Activated CD4-positive, alpha-beta memory T cell treated with anti-CD3 and anti-CD28 coated beads for 36 hours (primary cell): Measurements from ENCODE around the gene STIM2. TPM values are rescaled to one million over a fixed set of nuclear protein-coding genes. Genes with fewer than 3 reads are reported as not detected.
"Not testable (repeated sequence)": the region's sequence is repeated elsewhere in the genome, so short reads cannot be mapped to it uniquely, and the experiment has no call there.

Experiments used
- CTCF ChIA-PET: fragments of 350-600 bp; sonication (Branson Sonifier 250); formaldehyde crosslinking; loops from one replicate; lab custom pipeline; 2021; ENCODE audit warnings: antibody characterized with exemption, inconsistent platforms; lab: Charles Lee
- POLR2A ChIA-PET: fragments of 350-600 bp; sonication (Branson Sonifier 250); formaldehyde crosslinking; loops from one replicate; lab custom pipeline; 2021; ENCODE audit warnings: antibody characterized with exemption; lab: Charles Lee
- DNase-seq: peaks from one replicate; pipeline ENCODE4 v3.0.0-alpha.2; 2020
- H3K27ac Mint-ChIP-seq: one replicate; pipeline ENCODE4 v1.8.0; 2021; ENCODE audit warnings: mixed read lengths
- H3K27me3 Mint-ChIP-seq: one replicate; pipeline ENCODE4 v1.8.0; 2021; ENCODE audit warnings: mixed read lengths
- H3K36me3 Mint-ChIP-seq: one replicate; pipeline ENCODE4 v1.8.0; 2021; ENCODE audit warnings: mixed read lengths
- H3K4me1 Mint-ChIP-seq: one replicate; pipeline ENCODE4 v1.8.0; 2021; ENCODE audit warnings: low read depth, mixed read lengths
- H3K4me3 Mint-ChIP-seq: one replicate; pipeline ENCODE4 v1.8.0; 2021; ENCODE audit warnings: mild to moderate bottlenecking, mixed read lengths
- H3K9me3 Mint-ChIP-seq: one replicate; pipeline ENCODE4 v1.8.0; 2021; ENCODE audit warnings: mixed read lengths
- intact Hi-C: fragments of 100-400 bp; cut with micrococcal nuclease; formaldehyde crosslinking; loops from one replicate; pipeline ENCODE4 v1.15.1; 2023
- total RNA-seq, 2 experiments: library from RNA; stranded (reverse); gene quantifications; one replicate each; pipeline ENCODE4 v1.2.3, GENCODE V29; 2021

STIM2 gene
- total RNA-seq, 2 experiments from 2014 or later: 37.8 to 40.6 TPM

DNA sequence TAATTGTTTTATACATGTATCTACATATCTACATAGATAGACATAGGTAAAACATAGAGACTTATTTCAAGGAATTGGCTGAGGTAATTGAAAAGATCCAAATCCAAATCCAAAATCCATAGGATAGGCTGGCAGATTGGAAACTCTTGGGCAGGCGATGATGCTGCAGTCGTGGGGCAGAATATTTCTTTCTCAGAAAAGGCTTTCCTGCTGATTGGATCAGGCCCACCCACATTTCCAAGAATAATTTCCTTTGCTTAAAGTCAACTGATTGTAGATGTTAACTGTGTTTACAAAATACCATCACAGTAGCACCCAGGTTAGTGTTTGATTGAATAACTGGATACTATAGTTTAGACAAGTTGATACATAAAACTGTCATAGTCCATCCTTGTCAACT lies 27.2 kb downstream of the STIM2 start:
- H3K4me3 Mint-ChIP-seq: no peak overlapping the region
- POLR2A ChIA-PET: interaction anchor here (1.0 to 4.8 kb wide), 3 partner anchors 27 to 118 kb away, joined by 3 to 72 read pairs (median 3); partner anchors contain the start of gene STIM2

DNA sequence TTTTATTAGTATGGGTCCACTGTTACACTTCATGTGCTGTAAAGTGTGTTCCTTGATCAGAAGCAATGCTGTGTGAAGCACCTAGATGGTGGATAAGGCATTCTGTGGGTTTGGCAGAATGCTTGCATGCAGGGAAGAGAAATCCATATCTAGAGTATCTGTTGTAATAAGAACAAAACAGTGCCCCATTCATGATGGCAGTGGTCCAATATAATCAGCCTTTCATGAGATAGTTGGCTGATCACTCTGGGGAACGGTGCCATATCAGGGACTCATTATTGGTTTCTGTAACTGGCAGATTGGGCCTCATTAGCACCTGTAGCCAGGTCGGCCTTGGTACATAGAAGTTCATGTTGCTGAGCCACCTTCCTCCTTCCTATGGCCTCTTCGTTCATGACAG lies 28.7 kb downstream of the STIM2 start:
- H3K36me3 Mint-ChIP-seq: peaks cover 4% of the 10 kb centered on the region
- H3K4me3 Mint-ChIP-seq: no peak overlapping the region
- peaks cover 16% of the 10 kb centered on the region for H3K9me3 Mint-ChIP-seq
- no peak for DNase-seq
- no peak overlapping the region for H3K27ac Mint-ChIP-seq
- POLR2A ChIA-PET: no interaction called here
- no peaks in the 10 kb centered on the region for H3K27me3 Mint-ChIP-seq
- CTCF ChIA-PET: no interaction called here
- H3K4me1 Mint-ChIP-seq: peaks cover 69% of the 10 kb centered on the region
- intact Hi-C loops: loop anchor here (10.0 kb wide), 1 partner anchor 695 kb away; no protein-coding TSS in a partner anchor

More for the DNA sequence above, 27.2 kb downstream of the STIM2 start:
- CTCF ChIA-PET: no interaction called here
- peaks cover 72% of the 10 kb centered on the region for H3K4me1 Mint-ChIP-seq
- no peak for DNase-seq
- H3K27me3 Mint-ChIP-seq: no peaks in the 10 kb centered on the region
- peaks cover 16% of the 10 kb centered on the region for H3K9me3 Mint-ChIP-seq
- H3K27ac Mint-ChIP-seq: no peak overlapping the region
- intact Hi-C loops: loop anchor here (10.0 kb wide), 1 partner anchor 693 kb away; no protein-coding TSS in a partner anchor
- H3K36me3 Mint-ChIP-seq: peaks cover 4% of the 10 kb centered on the region

DNA sequence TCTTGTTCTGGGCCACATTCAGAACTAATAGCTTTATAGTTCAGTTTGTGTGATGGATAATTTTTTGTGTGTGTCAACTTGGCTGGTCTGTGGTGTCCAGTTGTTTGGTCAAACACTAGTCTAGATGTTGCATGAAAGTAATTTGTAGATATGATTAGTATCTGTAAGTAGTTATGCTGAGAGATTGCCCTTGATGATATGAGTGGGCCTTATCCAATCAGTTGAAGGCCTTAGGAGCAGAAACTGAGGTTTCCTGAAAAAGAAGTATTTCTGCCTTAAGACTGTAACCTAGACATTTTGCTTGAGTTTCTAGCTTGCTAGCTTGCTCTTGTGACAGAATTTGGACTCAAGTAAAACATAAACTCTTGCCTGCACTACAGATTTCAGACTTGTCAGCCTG lies 30.4 kb downstream of the STIM2 start:
- intact Hi-C loops: no loop called here
- no peak for DNase-seq
- no peak overlapping the region for H3K4me3 Mint-ChIP-seq
- peaks cover 6% of the 10 kb centered on the region for H3K36me3 Mint-ChIP-seq
- peaks cover 16% of the 10 kb centered on the region for H3K9me3 Mint-ChIP-seq
- no peaks in the 10 kb centered on the region for H3K27me3 Mint-ChIP-seq
- ChIA-PET POLR2A (no interaction called here), CTCF (no interaction called here)
- no peak overlapping the region for H3K27ac Mint-ChIP-seq
- H3K4me1 Mint-ChIP-seq: peaks cover 64% of the 10 kb centered on the region

- no peaks in the 10 kb centered on the region for H3K27me3 Mint-ChIP-seq
- H3K36me3 Mint-ChIP-seq: peaks cover 8% of the 10 kb centered on the region
- no peak overlapping the region for H3K4me3 Mint-ChIP-seq
- POLR2A ChIA-PET: interaction anchor here (1.8 kb wide), 1 partner anchor 30 kb away, joined by 7 read pairs; no protein-coding TSS in a partner anchor
- DNase-seq: no peak
- peaks cover 16% of the 10 kb centered on the region for H3K9me3 Mint-ChIP-seq
- CTCF ChIA-PET: interaction anchor here (1.1 kb wide), 1 partner anchor 16 kb away, joined by 3 read pairs; no protein-coding TSS in a partner anchor
- peaks cover 59% of the 10 kb centered on the region for H3K4me1 Mint-ChIP-seq
- H3K27ac Mint-ChIP-seq: no peak overlapping the region
- intact Hi-C loops: loop anchor here (1.0 kb wide), 1 partner anchor 8 kb away; no protein-coding TSS in a partner anchor
Observed at GRCh38 chr4:26891867-26892266, 31.2 kb downstream of the STIM2 start.

DNA sequence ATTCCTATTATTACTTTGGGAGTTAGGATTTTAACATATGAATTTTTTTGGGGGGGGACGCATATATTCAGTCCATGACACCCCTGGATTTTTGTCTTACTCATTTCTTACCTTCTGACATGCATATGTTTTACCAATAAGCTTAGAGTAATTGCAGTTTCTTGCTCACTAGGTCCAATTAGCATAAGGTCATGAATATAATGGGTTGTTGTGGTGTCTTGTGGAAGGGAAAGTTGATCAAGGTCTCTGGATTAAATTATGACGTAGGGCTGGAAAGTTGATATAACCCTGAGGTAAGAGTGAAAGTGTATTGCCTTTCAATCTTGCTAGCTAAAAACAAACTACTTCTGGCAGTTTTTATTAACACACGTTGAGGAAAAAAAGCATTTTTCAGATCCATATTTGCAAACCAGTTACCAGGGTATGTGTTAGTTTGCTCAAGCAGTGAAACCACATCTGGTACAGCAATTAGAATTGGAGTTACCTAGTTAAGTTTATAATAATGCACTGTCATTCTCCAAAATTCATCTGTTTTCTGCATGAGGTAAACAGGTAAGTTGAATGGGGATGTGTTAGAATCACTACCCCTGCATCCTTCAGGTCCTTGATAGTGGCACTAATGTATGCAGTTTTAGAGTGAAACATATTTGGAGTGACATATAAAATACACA lies 32.0 kb downstream of the STIM2 start:
- POLR2A ChIA-PET: interaction anchor here (0.7 to 1.8 kb wide), 2 partner anchors 13 to 31 kb away, joined by 3 to 7 read pairs; no protein-coding TSS in a partner anchor
- H3K27me3 Mint-ChIP-seq: no peaks in the 10 kb centered on the region
- peak overlapping the region; percentile 61 for H3K27ac Mint-ChIP-seq
- DNase-seq: no peak
- CTCF ChIA-PET: interaction anchor here (1.1 kb wide), 1 partner anchor 15 kb away, joined by 3 read pairs; no protein-coding TSS in a partner anchor
- intact Hi-C loops: loop anchor here (1.0 kb wide), 1 partner anchor 8 kb away; no protein-coding TSS in a partner anchor
- no peak overlapping the region for H3K4me3 Mint-ChIP-seq
- H3K9me3 Mint-ChIP-seq: peaks cover 16% of the 10 kb centered on the region
- peaks cover 8% of the 10 kb centered on the region for H3K36me3 Mint-ChIP-seq
- peaks cover 55% of the 10 kb centered on the region for H3K4me1 Mint-ChIP-seq

GRCh38 chr4:26893491-26893890 lies 32.9 kb downstream of the STIM2 start:
- H3K9me3 Mint-ChIP-seq: peaks cover 16% of the 10 kb centered on the region
- no peak overlapping the region for H3K27ac Mint-ChIP-seq
- no peak for DNase-seq
- H3K4me1 Mint-ChIP-seq: peaks cover 53% of the 10 kb centered on the region
- intact Hi-C loops: no loop called here
- POLR2A ChIA-PET: no interaction called here
- H3K27me3 Mint-ChIP-seq: no peaks in the 10 kb centered on the region
- H3K36me3 Mint-ChIP-seq: peaks cover 8% of the 10 kb centered on the region
- no peak overlapping the region for H3K4me3 Mint-ChIP-seq
- CTCF ChIA-PET: no interaction called here

GRCh38 chr4:26894881-26895280 lies 34.2 kb downstream of the STIM2 start:
- H3K4me3 Mint-ChIP-seq, H3K36me3 Mint-ChIP-seq, H3K27me3 Mint-ChIP-seq, DNase-seq, intact Hi-C loops, CTCF ChIA-PET, POLR2A ChIA-PET, H3K27ac Mint-ChIP-seq: not testable (repeated sequence)
- Mint-ChIP-seq H3K4me1 (peaks cover 53% of the 10 kb centered on the region), H3K9me3 (peaks cover 13% of the 10 kb centered on the region)

GRCh38 chr4:26896636-26897035 lies 36.0 kb downstream of the STIM2 start:
- CTCF ChIA-PET: no interaction called here
- H3K9me3 Mint-ChIP-seq: peaks cover 7% of the 10 kb centered on the region
- no peak overlapping the region for H3K27ac Mint-ChIP-seq
- peaks cover 58% of the 10 kb centered on the region for H3K4me1 Mint-ChIP-seq
- DNase-seq: no peak
- H3K36me3 Mint-ChIP-seq: peaks cover 8% of the 10 kb centered on the region
- H3K4me3 Mint-ChIP-seq: no peak overlapping the region
- intact Hi-C loops: no loop called here
- H3K27me3 Mint-ChIP-seq: no peaks in the 10 kb centered on the region
- POLR2A ChIA-PET: no interaction called here

- no peaks in the 10 kb centered on the region for H3K27me3 Mint-ChIP-seq
- no peaks in the 10 kb centered on the region for H3K9me3 Mint-ChIP-seq
- POLR2A ChIA-PET: interaction anchor here (1.2 kb wide), 1 partner anchor 39 kb away, joined by 3 read pairs; the partner anchor contains the start of gene STIM2
- H3K4me1 Mint-ChIP-seq: peaks cover 59% of the 10 kb centered on the region
- H3K27ac Mint-ChIP-seq: no peak overlapping the region
- peaks cover 3% of the 10 kb centered on the region for H3K36me3 Mint-ChIP-seq
- CTCF ChIA-PET: no interaction called here
- DNase-seq: no peak
- no peak overlapping the region for H3K4me3 Mint-ChIP-seq
- intact Hi-C loops: no loop called here
Observed at GRCh38 chr4:26899991-26900390, 39.4 kb downstream of the STIM2 start.

GRCh38 chr4:26900765-26901164 lies 40.1 kb downstream of the STIM2 start:
- H3K4me3 Mint-ChIP-seq: no peak overlapping the region
- no peaks in the 10 kb centered on the region for H3K9me3 Mint-ChIP-seq
- no peak for DNase-seq
- POLR2A ChIA-PET: no interaction called here
- no peaks in the 10 kb centered on the region for H3K27me3 Mint-ChIP-seq
- H3K36me3 Mint-ChIP-seq: peaks cover 3% of the 10 kb centered on the region
- H3K4me1 Mint-ChIP-seq: peaks cover 57% of the 10 kb centered on the region
- no peak overlapping the region for H3K27ac Mint-ChIP-seq
- CTCF ChIA-PET: no interaction called here
- intact Hi-C loops: no loop called here

GRCh38 chr4:26905172-26905571 lies 44.5 kb downstream of the STIM2 start:
- no peaks in the 10 kb centered on the region for H3K9me3 Mint-ChIP-seq
- ChIA-PET POLR2A (no interaction called here), CTCF (no interaction called here)
- peaks cover 63% of the 10 kb centered on the region for H3K4me1 Mint-ChIP-seq
- intact Hi-C loops: no loop called here
- no peaks in the 10 kb centered on the region for H3K36me3 Mint-ChIP-seq
- H3K4me3 Mint-ChIP-seq: no peak overlapping the region
- H3K27ac Mint-ChIP-seq: peak overlapping the region; percentile 1
- DNase-seq: no peak
- H3K27me3 Mint-ChIP-seq: no peaks in the 10 kb centered on the region

DNA sequence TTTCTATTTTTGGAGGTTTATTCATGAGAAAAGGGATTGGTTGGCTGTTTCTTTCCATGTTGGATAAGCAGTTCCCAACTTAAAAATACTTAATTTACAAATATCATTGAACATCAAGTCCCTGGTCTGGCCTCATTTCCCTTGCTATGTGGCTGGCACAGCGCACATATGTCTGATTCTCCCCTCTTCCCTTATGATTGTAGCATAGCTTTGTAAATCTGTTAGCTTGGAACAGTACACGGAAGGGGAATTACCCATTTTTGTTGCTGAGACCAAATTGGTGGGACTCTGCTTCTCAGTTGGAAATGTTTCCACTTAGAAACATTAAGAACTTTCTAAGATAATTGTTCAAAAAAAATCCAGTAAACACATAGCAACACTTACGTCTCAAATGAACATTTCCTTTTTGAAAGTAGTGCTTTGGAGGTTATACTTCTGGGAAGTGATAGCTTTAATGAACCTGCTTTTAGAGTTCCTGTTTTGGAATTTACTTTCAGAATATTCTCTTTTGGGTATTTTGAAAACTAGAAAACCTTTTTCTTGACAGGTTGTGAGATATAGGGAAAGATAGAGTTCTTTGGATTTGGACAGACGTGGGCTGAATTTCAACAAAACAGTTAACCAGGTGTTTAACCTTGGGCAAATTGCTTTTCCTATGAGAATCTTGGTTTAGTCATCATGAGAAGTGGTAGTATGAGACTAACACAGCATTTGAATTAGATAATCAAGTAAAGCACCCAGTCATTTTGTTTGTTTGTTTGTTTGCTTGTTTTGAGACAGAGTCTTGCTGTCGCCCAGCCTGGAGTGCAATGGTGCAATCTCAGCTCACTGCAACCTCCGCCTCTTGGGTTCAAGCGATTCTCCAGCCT lies 47.3 kb downstream of the STIM2 start:
- Mint-ChIP-seq H3K4me1 (peaks cover 68% of the 10 kb centered on the region), H3K27me3 (no peaks in the 10 kb centered on the region), H3K4me3 (no peak overlapping the region), H3K27ac (peak overlapping the region; percentile 39), H3K9me3 (no peaks in the 10 kb centered on the region), H3K36me3 (no peaks in the 10 kb centered on the region)
- POLR2A ChIA-PET: no interaction called here
- intact Hi-C loops: loop anchor here (1.0 kb wide), 1 partner anchor 22 kb away; no protein-coding TSS in a partner anchor
- CTCF ChIA-PET: interaction anchor here (0.8 to 1.4 kb wide), 2 partner anchors 16 to 91 kb away, joined by 3 read pairs; no protein-coding TSS in a partner anchor
- no peak for DNase-seq
